Measurements from ENCODE around the gene ERG28.
"Not testable (repeated sequence)": the region's sequence is repeated elsewhere in the genome, so short reads cannot be mapped to it uniquely, and the experiment has no call there.

Gene ERG28, protein sequence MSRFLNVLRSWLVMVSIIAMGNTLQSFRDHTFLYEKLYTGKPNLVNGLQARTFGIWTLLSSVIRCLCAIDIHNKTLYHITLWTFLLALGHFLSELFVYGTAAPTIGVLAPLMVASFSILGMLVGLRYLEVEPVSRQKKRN

DNA sequence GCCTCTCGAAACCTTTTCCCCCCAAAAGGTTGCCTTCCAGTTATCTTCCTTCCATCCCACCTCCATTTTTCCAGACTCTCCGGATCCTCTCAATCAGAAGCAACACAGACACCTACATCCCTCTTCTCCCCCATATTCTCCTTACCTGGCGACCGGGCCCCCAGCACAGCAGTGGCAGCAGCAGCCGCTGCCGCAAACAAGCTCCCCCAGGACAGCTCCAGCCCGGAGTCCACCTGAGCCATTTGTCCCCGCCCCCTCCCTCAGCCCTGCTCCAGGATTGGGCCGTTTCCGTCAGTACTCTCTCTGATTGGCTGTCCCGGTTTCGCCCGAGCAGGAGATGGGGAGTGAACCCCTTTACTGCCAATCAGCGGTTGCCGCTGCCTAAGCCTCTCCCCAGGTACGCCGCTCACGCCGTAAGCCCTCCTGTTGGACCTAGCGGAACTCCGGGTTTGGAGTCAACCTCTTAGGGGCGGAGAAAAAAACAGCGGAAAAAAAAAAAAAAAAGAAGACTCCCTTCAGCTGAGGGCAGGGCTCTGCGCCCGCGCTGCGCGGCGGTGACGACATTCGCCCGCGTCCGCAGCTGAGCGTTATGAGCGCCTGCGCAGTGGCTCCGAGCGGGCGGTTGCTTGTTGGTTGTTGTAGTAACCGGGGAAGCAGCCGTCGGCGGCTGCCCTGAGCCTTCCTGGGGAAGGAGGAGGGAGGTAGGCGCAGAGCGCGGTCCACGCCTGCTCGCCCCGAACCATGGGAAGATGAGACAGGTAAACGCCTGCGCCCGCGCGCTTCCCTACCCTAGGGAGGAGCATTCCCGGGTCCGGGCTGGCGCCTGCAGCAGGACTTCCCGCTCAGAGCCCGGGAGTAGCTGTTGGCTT is at the start of gene ERG28, which contains the start of gene TTLL5:
Gene ERG28 (minus strand): TSS at position 247 of the 869 bp plus-strand sequence. CDS start 3,374 bp downstream, outside the sequence.
Gene TTLL5 (plus strand): TSS at position 617 of the 869 bp plus-strand sequence. CDS start 1,904 bp downstream, outside the sequence.
- DNase-seq, result peak; percentile 98

DNA sequence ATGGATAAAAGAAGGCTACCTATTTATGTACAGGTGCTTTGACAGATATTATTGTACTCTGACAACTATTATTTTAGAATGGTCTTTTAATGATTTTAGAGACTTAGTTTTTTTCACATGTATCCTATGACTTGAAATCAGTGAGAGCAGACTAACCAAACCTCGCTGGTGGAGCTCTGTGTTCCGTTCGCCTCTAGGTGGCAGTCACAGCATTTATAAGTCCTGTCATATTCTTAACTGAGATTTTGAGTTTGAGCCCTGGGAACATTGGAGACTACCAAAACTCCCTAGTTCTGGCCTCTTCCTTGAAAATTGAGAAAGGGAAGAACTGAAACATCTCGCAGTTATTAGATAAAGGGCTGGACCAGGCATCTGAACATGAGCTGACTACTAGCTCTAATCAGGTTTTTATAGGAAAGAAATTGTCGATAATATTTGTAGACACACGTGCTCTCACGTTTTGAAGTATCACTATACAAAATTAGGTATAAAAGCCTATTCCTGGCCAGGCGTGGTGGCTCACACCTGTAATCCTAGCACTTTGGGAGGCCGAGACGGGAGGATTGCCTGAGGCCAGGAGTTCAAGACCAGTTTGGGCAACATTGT is 48.6 kb upstream of the ERG28 start:
- DNase-seq, result peak; percentile 55

DNA sequence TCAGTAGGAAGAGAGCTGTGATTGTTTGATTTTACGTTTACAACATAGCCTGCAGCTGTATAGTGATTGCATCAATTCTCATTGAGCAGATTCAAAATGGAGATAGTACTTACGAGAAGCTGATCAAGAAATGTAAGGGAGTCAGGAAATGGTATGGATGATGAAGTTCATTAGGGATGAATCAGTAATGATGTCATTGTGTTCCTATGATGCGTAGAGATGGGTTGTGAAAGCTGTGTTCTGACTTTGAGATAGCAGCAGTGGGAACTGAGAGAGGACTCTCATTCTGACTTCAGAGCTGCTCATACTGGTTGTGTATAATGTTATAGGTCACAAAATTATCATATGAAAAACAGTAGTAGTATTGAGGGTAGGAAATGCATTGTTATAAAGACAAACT is 44.3 kb upstream of the ERG28 start:
- DNase-seq, result no peak

DNA sequence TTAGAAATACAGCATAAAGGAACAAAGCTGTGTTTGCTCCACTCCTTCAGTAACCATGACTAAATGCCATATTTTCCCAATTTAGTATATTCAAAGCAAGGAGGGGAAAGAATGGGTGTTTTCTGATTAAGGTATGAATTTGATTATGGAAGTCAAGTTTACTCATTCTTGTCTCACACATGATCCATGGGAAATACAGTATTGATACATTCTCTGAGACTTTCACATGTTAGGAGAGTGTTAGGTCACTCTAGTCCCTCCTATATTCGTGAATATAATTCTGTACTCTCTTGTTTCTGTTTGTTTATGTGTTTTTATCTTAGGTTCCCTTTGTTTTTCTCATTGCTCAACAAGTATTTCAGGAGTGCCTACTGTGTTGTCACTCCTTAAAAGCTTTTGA is 42.8 kb upstream of the ERG28 start:
- DNase-seq, result no peak

DNA sequence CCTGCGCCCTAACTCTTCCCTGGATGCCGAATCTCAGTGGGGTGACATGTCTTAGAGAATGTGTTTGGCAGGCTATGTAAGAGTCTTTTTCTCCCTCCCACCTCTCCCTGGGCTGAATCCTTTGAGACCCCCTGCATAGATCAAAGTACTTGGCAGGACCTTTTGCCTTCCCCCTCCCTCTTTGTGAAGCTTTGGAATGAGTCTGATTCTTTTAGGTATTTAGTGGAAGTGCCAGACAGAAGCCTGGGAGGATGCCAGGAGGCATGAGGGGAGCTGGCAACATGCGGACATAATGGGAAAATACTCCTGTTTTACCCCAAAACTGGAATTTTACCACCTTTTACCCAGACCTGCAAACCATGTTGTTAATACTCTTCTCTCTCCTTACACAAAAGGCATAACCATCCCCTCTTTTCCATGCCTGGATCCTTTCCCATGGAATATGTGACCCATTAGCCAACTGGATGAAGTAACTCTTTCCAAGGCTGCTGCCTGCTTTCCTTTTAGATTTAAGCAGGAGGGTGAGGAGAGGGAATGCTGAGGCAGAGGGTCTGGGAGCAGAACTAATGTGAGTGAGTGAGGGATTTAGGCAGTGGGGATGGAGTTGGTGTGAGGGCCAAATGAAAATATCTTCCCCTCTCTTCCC is 42.1 kb upstream of the ERG28 start:
- no peak for DNase-seq

DNA sequence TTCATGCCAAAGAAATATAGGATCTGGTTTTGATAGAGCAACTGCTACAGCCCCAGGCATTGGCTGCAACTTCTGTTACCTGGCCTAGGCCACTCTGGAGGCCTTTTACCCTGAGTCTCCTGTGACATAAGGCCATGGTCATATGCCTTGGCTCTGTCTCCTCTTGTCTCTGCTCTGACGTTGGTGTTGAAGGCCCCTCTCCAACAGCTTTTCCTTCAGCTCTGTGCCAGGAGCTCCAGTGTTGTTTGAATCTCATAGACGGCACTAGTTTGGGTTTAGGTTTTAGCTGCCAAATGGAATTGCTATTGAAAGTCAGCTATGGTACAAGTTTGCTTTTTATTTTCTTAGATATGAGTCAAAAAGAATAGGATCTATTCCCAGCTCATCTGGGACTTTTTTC is 41.4 kb upstream of the ERG28 start:
- DNase-seq, result no peak

DNA sequence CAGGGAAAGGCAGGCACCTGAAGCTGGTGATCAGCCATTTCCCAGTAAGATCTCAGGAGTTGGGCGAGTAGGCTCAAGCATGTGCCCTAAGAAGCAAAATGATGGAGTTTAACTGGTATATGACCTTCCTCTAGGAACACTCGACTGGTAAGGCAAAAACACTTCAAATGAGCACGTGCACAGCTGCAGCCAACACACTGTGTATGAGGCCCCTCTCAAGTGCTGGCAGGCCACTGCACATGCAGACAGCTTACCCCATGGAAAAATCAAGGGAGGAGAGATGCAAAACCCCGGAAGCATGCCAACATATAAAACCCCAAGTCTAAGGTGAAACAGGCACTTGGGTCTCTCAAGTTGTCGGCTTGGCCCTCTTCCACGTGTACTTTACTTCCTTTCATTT is 39.6 kb upstream of the ERG28 start:
- DNase-seq, result no peak

DNA sequence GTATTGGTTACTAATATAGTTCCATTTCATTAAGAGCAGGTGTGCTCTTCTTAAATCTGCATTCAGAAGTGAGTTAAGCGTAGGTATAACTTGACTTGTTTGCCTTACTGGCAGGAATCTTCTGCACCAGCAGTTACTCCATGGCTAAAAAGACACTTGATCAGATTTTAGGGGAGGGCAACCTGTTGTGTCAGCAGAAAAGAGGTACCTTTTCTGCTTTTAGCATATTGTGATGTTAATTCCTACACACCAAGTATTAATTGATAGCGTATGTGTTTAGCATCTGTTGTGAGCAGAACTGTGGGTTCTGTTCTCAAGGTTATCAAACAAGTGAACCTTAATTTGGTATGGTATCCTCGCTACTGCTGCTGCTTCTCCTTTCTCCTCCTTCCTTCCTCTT is 38.7 kb upstream of the ERG28 start:
- DNase-seq, result no peak

DNA sequence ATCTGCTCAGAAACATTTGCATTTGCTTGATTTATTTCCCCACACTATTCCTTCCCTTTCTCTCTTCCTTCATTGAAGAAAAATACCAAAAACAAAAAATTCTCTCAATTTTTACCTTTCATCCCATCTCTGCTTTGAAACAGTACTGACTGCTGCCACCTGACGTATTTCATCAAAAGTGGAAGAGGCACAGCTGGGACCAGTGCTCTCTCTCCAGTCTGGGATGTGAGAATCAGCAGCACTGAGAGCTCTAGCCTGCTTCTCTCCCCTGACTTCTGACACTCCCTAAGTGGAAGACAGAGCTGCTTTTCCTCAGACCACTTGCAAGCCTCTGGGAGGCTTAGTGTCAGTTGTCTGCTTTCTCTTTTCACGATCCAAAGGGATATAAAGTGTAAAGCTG is 37.2 kb upstream of the ERG28 start:
- DNase-seq, result no peak

DNA sequence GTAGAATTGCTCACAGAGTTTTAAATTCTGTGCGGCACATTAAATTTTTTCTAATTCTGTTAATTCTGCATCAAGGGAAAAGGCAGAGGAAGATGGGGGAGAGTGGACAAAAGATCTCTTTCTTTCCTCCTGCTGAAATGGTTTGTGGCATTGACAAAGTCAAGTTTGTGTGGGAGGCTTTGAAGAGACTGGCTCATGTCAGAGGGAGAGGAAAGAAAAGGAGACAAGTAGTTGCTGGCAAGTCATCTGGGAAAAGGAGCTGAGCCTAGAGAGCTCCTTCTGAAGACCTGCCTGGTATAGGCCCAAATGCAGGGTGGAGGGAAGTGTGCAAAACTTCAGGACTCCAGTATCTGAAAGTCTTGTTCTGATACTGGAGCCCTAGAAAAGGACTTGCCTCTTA is 36.7 kb upstream of the ERG28 start:
- no peak for DNase-seq

DNA sequence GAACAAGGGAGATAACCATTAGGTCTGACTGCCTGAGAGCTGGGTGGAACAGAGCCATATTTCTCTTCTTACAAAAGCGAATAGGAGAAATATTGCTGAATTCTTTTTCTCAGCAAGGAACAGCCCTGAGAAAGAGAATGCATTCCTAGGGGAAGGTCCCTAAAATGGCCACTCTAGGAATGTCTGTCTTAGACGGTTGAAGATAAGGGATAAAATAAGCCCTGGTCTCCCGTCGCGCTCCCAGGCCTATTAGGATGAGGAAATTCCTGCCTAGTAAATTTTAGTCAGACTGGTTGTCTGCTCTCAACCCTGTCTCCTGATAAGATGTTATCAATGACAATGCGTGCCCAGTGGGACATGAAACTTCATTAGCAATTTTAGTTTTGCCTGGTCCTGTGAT is 34.3 kb upstream of the ERG28 start:
- DNase-seq, result not testable (repeated sequence)

DNA sequence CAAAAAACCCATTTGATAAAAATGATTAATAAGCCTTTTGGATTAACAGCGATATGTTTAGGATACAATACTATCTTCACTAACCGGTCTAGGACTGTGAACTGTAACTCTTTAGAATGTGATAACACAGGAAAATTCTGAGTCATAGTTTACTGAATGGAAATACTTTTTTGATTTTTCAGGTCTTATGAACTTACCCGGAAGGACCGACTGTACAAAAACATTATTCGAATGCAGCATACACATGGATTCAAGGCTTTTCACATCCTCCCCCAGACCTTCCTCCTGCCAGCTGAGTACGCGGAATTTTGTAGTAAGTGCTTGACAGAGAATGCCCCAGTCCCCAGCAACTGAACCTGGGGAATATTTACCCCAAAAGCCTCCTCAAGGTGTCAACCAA is 29.3 kb upstream of the ERG28 start:
- no peak for DNase-seq

DNA sequence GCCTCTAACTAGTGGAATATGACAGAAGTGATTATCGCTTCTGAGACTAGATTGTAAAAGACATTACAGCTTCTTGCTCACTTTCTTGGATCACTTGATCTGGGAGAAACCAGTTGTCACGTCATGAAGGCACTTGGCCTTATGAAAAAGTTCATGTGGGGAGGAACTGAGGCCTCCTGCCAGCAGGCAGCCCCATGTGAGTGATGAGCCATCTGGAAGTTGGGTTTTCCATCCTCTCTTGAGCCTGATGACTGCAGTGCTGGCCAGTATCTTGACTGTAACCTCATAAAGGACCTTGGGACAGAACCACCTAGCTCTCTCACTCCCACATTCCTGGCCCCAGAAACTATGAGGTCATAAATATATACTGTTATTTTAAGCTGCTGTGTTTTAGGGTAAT is 28.3 kb upstream of the ERG28 start:
- DNase-seq, result no peak

DNA sequence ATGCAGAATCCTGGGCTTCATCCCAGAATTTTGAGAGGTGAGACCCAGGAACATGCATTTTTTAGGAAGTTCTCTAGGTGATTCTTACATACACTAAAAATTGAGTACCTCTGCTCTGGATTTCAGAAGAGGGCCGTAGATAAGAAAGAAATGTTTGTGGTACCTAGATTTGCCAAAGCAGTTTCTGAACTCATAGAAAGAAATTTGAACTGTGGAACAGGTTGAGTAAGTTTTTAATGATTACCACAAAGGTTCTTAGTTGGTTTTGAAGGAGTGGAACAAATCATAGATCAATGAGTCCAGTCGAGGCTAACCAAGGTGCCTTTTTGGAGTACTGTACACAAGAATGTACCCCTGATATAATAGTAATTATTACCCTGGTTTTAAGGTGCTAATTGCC is 25.2 kb upstream of the ERG28 start:
- no peak for DNase-seq

DNA sequence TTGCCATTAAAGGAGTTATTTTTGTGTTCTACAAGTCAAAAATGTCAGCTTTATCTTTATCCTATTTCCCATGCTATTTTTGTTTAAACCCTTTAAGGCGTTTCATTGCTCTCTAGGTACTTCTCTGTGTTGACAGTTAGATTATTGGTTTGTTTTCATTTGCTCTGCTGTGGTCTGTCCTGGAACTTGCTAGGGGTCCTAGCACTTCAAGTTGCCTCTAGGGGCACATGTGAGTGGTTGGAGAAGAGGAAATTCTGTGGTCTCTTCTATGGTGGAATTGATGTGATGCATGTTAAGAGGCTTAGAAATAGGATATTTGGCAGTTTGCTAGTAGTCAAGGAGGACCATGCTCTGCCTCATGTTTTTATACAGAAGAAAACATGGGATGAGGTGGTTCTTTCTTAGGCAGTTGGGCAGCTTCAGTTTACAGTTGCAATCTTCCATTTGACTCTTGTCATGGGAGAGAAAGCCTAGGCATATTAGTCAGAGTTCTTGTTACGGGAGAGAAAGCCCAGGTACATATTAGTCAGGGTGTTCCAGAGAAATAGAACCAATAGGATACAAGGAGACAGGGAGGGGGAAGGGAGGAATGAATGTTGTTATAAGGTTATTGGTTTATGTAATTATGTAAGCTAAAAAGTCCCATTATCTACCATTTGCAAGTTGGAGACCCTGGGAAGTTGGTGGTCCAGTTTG is 14.7 kb upstream of the ERG28 start:
- no peak for DNase-seq

DNA sequence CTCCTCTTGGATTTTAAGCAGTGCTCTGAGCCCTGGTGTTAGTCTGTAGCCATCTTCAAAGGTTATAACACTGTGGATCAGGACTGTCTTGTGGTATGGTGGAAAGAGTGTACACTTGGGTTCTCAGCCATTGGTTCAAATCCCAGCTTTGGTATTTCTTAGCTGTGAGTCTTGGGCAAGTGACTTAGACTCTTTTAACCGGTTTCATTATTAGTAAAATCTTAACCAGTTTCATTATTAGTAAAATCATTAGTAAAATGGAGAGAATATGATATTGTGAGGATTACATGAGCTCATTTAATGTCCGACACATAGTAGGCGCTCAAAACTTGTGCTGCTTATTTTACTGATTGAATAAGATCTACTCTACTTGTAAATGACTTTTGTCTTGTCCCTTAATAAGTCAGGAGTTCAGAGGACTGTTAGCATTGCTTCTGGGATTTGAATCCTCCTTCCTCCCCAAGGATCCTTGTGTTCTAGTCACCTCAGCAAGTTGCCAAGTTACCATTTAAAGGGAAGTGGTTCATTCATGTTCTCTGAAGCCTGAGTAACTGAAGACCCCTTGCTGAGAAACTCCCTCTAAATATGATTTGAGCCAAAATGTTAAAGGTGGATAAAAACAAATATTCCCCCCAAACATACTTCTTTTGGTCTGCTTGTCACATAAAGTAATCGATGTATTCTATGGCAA is 12.8 kb upstream of the ERG28 start:
- DNase-seq, result no peak

DNA sequence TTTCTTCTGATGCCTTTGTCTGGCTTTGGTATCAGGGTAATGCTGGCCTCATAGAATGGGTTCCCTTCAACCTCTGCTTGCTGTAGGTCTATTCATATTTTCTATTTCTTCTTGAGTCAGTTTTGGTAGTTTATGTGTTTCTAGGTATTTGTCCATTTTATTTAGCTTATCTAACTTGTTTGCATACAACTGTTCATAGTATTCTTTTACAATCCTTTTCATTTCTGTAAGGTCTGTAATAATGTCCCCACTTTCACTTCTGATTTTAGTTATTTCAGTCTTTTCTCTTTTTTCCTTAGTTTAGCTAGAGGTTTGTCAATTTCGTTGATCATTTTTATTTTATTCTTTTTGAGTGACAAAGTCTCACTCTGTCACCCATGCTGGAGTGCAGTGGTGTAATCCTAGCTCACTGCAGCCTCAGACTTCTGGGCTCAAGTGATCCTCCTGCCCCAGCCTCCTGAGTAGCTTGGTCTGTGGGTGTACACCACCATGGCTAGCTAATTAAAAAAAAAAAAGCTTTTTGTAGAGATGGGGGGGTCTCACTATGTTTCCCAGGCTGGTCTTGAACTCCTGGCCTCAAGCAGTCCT is 12.0 kb upstream of the ERG28 start:
- DNase-seq, result no peak

DNA sequence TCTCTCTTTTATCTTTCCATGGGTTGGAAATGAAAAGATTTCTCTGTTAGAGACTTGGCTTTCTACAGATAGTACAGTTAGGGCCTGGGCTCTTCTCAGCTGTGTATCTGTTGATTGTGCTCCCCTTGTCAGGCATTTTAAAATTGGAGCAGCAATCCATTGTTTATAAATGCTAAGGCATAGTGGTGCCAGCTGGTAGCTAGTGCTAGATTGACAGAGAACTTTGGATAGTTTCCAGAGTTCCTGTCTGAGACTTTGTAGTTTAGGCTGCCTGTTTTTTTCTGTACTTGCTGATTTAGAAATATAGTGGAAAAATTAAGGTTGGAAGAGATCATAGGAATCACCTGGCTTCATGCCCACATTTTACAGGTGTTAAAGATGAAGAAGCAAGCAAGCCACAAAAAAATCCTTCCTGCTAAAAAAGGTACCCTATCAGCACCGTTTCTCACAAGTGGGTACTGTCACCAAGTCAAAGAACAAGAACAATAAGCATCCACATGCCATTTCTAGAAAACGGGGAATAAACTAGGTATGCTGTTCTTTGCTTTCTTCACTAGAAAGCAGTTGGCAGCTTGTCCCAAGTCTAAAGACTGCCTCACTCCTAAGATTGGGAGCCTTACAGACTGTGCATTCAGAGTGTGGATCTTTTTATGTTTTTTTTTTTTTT is 6.6 kb upstream of the ERG28 start:
- no peak for DNase-seq

DNA sequence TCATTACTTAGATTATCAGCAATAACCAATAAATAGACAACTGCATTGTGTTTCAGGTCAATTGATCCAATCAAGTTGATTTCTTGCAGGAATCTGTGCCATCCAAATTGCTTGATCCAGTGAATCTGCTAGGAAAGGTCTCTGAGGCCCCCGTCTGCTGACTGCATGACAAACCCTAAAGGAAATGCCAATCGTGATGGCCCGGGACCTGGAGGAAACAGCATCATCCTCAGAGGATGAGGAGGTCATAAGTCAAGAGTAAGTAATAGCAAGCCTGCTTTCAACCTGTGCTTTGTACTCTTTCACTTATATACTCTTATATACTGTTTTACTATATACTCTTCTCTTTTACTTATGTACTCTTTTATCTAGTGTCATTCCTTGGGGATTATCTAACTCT is 2.3 kb upstream of the ERG28 start:
- no peak for DNase-seq

DNA sequence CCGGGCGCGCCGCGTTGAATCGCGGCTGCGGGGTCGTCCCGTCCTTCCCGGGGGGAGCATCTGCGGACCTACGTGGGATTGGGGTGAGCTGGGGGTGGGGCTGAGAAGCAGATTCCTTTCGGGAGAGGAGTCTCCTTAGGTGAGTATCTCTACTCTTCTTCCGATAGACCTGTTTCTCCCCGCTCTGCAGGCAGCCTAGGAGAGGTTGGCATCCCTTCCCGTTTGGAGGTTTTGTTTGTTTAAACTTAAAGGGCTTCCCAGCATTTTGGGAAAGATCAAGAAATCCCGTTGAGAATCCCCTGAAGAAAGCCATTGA is 781 bp upstream of the ERG28 start:
- DNase-seq, result peak; percentile 45

DNA sequence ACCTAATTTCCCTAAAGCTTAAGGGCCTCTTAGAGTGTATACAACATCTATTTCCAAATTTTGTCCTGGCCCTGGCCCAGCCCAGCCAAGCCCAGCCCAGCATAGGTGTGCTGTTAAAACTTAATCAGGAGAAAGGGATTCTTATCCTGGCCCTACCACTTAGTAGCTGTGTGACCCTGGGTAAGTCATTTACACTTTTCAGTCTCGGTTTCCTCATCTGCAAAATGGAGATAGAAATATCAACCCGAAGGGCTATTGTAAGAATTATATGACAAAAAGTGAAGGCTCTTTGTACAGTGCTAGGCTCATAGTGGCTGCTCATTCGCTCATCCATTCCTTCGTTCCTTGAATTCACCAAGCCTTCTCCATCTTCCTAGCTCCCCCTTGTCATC is 442 bp downstream of the ERG28 start:
- no peak for DNase-seq

DNA sequence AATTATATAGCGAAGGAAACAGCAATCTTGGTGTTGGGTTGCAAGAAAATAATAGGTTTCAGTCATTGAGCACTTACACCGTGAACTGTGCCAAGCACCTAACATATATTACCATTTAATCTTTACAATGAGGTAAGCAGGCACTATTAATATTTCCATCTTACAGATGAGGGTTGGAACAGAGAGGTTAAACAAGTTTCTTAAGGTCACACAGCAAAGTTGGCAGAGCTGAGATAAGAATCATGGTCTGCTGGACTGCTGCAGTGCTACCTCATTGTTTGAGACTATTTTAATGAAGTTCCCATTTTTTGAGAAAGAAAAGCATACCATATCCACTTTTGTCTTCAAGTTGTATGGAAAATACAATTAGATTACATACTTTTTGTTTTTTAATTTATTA is 1.7 kb downstream of the ERG28 start:
- DNase-seq, result no peak
